Kidney capillary endothelial cell (primary cell): Measurements from ENCODE around the gene CRB1.

Experiments used
- DNase-seq: peaks from one replicate; pipeline ENCODE4 v3.0.0-alpha.2; 2018; ENCODE audit warnings: low spot score

The CRB1 gene

GRCh38 chr1:197343663-197344273 is 75.7 kb downstream of the CRB1 start:
- DNase-seq = no peak

- DNase-seq = no peak
These were observed 83.9 kb downstream of the CRB1 start for GRCh38 chr1:197351821-197352440.

DNA sequence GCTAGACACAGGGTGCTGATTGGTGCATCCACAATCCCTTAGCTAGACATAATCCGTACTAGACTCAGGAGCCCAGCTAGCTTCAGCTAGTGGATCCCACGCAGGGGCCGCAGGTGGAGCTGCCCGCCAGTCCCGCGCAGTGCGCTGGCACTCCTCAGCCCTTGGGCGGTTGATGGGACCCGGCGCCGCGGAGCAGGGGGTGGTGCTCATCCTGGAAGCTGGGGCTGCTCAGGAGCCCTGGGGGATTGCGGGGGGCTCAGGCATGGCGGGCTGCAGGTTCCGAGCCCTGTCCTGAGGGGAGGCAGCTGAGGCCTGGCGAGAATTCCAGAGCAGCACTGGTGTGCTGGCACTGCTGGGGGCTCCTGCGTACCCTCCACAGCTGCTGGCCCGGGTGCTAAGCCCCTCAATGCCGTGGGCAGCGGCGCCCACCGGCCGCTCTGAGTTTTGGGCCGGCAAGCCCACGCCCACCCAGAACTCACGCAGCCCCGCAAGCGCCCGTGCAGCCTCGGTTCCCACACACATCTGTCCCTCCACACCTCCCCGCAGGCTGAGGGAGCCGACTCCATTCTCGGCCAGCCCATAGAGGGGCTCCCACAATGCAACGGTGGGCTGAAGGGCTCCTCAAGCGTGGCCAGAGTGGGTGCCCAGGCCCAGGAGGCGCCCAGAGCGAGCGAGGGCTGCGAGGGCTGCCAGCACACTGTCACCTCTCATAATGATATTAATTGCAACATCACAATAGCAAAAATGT is 87.4 kb downstream of the CRB1 start:
- no peak for DNase-seq

DNA sequence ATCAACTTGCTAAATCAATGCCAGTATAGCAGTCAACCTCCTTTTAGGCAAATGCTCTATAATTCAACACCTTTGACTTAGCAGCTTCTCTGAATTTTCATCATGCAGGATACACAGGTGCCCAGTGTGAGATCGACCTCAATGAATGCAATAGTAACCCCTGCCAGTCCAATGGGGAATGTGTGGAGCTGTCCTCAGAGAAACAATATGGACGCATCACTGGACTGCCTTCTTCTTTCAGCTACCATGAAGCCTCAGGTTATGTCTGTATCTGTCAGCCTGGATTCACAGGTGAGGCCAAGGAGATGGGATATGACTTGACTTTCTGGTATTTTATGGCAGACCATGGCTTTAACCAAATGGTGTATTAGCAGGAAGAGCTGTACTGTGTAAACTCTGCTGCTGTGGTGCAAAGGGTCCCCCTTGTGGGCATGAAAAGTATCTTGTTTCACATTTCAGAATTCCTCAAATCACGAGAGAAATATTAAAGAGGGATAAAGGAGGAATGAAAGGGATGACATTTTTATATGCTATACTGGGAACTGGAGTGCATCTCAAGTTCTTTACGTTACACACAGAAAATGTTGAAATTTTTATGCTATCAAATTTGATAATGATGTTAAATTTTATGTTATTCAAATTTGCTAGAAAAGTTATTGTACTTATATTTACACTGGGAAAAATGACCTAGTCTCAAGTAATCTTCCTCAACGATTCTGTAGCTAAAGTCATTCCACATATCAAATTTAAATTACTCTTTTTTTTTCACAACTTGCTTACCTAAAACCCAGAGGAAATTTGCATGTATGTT is 88.9 kb downstream of the CRB1 start:
- peak; percentile 33 for DNase-seq

DNA sequence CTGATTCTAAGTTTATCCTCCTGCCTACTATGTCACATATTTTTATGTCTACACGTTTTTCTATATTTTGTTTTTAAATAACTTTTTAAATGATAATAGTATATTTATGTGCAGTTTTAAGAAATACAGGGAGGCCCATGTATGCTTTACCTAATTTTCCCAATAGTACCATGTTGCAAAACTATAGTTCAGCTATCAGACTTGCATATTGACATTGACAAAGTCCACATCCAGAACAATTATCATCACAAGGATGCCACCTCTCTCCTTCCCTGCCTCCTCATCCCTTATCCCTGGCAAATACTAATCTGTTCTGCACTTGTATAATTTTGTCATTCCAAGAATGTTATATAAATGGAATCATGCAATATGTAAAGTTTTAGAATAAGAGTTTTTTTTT is 90.9 kb downstream of the CRB1 start:
- DNase-seq = no peak

- no peak for DNase-seq
These were observed 92.0 kb downstream of the CRB1 start for GRCh38 chr1:197360068-197360467.

DNA sequence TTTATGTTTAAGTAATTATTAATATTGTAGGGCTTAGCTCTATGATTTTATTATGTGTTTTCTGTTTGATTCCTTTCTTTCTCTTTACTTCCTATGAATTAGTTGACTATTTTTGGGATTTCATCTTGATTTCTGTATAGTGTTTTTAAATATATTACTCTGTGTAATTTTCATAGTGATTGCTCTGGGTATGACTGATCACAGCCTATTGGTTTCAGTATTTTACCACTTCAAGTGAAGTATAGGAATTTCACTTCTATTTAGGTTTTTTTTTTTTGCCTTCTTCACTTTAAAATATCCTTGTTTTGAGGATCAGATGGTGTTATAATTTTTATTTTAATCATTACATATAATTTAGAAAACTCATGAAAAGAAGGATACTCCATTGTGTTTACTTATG is 94.8 kb downstream of the CRB1 start:
- no peak for DNase-seq

DNA sequence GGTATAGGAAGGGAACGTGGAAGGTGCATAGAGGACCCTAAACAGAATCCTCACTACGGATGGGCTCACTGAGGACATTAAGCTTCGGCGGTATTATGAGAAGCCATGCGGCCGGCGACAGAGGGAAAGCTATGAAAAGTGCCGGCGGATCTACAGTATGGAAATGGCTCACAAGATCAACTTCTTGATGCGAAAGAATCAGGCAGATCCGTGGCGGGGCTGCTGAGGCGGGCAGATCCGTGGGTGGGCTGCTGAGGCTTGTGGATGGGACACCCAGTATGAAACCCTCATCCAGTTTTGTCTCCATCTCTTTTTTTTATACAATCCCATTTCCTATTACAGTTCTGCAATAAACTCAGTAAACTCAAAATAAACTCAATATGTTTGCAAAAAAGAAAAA is 95.8 kb downstream of the CRB1 start:
- DNase-seq = no peak

- DNase-seq = no peak
These were observed 98.9 kb downstream of the CRB1 start for GRCh38 chr1:197366996-197367395.

DNA sequence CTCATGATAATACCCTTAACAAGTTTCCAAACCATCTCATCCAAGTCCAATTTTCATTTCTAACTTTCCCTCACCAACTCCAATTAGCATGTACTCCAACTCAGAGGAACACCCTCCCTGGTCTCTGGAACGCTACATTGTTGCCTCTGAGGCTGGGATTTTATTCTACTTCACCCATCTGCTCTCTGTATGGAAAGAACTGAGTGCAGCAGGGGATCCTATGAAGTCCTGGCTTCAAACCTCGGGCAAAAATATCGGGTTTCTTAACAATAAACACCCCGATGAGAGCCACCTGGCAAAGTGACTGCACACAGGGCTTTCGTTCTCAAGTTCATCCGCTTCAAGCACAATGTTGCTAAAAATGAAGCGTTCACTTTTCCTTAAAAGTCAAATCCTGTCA is 99.6 kb downstream of the CRB1 start:
- no peak for DNase-seq

DNA sequence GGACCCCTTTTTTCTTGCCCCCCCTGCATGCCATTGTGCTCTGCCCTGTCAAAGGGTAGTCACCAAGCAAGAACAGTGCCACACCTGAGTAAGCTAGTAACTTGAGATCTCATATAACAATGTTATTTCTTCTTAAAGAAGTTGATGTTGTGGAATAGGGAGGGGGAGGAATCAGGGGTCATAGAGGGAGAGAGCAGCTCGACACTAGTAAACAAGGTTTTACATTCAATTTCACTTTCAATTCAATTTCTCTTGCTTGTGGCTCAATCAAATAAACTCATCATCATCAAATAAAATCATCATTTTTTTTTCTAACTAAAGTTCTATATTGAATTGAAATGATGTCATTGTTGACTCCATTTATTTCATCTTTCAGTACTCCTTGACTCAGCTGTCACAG is 106.4 kb downstream of the CRB1 start:
- no peak for DNase-seq

DNA sequence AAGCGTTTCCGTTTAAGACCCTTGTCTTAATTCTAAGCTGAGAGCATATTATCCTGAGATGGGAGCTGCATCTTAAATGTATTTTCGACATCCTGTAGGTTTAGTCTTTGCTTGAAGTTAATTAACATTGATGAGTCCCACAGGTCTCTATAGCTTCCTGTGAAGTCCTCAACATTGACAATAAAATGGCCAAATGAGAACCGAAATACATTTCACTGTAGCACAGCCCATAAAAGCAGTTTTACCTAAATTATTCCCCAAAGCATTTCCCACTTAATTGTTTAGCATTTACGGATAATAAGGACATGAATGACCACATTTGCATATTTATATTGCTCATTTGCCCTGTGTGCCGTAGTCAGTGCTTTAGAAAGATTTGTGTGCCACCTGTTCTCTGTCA is 116.4 kb downstream of the CRB1 start:
- DNase-seq = no peak

DNA sequence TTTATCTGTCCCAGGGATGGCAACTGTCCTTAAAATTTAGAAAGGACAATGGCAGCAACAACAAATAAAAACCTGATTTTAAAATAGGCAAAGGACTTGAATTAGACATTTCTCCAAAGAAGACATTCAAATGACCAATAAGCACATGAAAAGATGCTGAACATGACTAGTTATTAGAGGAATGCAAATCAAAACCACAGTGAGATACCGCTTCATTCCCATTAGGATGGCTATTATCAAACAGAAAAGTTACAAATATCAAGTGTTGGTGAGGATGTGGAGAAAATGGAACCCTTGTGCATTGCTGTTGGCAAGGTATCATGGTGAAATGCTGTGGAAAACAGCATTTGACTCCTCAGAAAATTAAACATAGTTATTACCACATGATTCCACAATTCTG is 120.7 kb downstream of the CRB1 start:
- DNase-seq = no peak

- DNase-seq = no peak
These were observed 122.8 kb downstream of the CRB1 start for GRCh38 chr1:197390856-197391255.

GRCh38 chr1:197391303-197392226 is 123.5 kb downstream of the CRB1 start:
- DNase-seq = no peak

GRCh38 chr1:197392541-197392940 is 124.5 kb downstream of the CRB1 start:
- DNase-seq = no peak

GRCh38 chr1:197393105-197393504 is 125.1 kb downstream of the CRB1 start:
- no peak for DNase-seq

DNA sequence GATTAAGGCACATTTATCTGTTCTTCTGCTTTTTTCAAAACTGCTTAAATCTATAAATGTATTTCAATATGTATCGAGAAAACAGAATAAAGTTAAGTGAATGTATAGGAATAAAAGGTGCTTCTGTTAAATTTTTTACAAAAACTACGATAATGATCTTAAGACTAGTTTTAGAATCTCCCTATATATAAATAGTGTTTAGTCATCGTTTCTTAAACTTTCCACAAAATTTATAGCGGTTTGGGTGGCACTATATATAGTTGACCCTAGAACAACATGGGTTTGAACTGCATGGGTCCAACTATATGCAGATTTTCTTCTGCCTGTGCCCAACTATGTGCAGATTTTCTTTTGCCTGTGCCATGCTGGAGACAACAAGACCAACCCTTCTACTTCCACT is 125.7 kb downstream of the CRB1 start:
- no peak for DNase-seq

DNA sequence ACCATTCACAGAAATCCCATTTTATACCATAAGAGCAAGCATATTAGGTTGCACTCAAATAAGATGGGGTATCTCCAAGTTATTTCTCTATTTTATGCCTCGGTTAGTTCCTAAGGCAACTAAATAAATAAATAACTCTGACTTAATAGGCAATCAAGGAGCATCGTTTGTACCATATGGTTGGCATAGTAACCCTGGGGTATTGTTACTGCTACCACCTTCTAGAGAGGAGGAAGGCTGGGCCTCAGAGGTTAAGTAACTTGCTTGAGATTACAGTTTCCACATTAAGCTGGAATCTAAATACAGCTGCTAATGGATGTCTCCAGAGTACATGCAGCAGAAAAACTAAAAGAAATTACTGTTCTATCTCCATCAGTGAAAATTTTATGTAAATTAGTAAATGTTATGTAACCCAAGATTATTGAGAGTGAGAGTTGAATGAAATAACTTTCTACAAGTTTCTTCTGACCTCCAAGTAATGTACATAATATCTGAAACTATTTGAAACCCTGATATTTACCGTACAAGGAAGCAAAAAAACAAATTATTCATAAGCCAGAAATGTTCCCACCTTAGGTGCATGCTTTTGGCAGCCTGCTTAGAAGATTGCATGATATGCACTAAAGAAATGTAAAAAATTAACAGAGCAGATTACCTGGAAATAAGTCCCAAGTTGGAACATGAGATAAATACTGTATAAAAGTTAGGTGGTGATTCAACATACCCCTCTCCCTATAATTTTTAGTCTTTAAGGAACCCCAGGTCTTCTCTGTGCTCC is 127.0 kb downstream of the CRB1 start:
- no peak for DNase-seq

- no peak for DNase-seq
These were observed 129.8 kb downstream of the CRB1 start for GRCh38 chr1:197397895-197398294.
